GM18520 (cell line): Measurements from ENCODE around the gene TTF1.
A peak's percentile ranks its signal among the peaks of the same experiment; 100 is the strongest.

Experiments
- ATAC-seq: cut with Tn5 transposase; IDR thresholded peaks from one replicate; pipeline ENCODE4 v1.9.1; 2021; ENCODE audit not compliant: unreplicated experiment

The TTF1 gene

GRCh38 chr9:132367613-132368313 lies 38.9 kb downstream of the TTF1 start:
- no peak for ATAC-seq

GRCh38 chr9:132366481-132366880 lies 40.2 kb downstream of the TTF1 start:
- no peak for ATAC-seq

GRCh38 chr9:132365986-132366385 lies 40.7 kb downstream of the TTF1 start:
- no peak for ATAC-seq

- ATAC-seq: no peak
These were observed 42.6 kb downstream of the TTF1 start for GRCh38 chr9:132364068-132364467.

- no peak for ATAC-seq
These were observed 48.9 kb downstream of the TTF1 start for GRCh38 chr9:132357764-132358163.

GRCh38 chr9:132356324-132356924 lies 50.2 kb downstream of the TTF1 start:
- ATAC-seq: no peak

GRCh38 chr9:132354637-132355355 lies 51.8 kb downstream of the TTF1 start, which contains the start of gene SETX:
Gene SETX (minus strand): TSS chr9:132354986. CDS start chr9:132349428, 5,558 bp downstream.
- peak; percentile 87 for ATAC-seq

- ATAC-seq: no peak
These were observed 55.1 kb downstream of the TTF1 start for GRCh38 chr9:132351404-132352045.

GRCh38 chr9:132350861-132351315 lies 55.8 kb downstream of the TTF1 start:
- ATAC-seq: no peak

GRCh38 chr9:132348676-132349075 lies 58.0 kb downstream of the TTF1 start:
- no peak for ATAC-seq

GRCh38 chr9:132346177-132346576 lies 60.5 kb downstream of the TTF1 start:
- ATAC-seq: no peak

- ATAC-seq: no peak
These were observed 65.3 kb downstream of the TTF1 start for GRCh38 chr9:132341177-132341840.

- ATAC-seq: no peak
These were observed 72.3 kb downstream of the TTF1 start for GRCh38 chr9:132334364-132334763.

GRCh38 chr9:132333556-132333955 lies 73.1 kb downstream of the TTF1 start:
- no peak for ATAC-seq

GRCh38 chr9:132328580-132328979 lies 78.1 kb downstream of the TTF1 start:
- ATAC-seq: no peak

- no peak for ATAC-seq
These were observed 79.1 kb downstream of the TTF1 start for GRCh38 chr9:132327537-132327936.
